Liver (tissue), 9 donors: ENCODE data around the gene NUP37. TPM values are rescaled to one million over a fixed set of nuclear protein-coding genes. Genes with fewer than 3 reads are reported as not detected.

Experiments
- DNase-seq: peaks from one replicate; pipeline ENCODE4 v3.0.0-alpha.2; 2017; ENCODE audit warnings: low spot score
- H3K27ac ChIP-seq, 2 donors: one replicate each; pipeline ENCODE4 v1.7.0; 2013; ENCODE audit warnings: inconsistent platforms in 2 of 2, low read length in 2 of 2, control low read depth in 1 of 2, low read depth in 1 of 2, mild to moderate bottlenecking in 1 of 2
- H3K27me3 ChIP-seq, 4 donors: one replicate each; pipeline versions ENCODE4 v1.6.1 to v1.7.0; 2013; ENCODE audit warnings: low read length in 3 of 4, inconsistent platforms in 1 of 4, mild to moderate bottlenecking in 1 of 4, moderate library complexity in 1 of 4; ENCODE audit not compliant: control insufficient read depth in 4 of 4, insufficient read depth in 4 of 4
- H3K36me3 ChIP-seq, 4 donors: one replicate each; pipeline versions ENCODE4 v1.6.1 to v1.7.0; 2013; ENCODE audit warnings: low read length in 3 of 4, mild to moderate bottlenecking in 3 of 4, low read depth in 1 of 4, moderate library complexity in 1 of 4; ENCODE audit not compliant: control insufficient read depth in 4 of 4, insufficient read depth in 3 of 4
- H3K4me1 ChIP-seq, 4 donors: one replicate each; pipeline versions ENCODE4 v1.6.1 to v1.7.0; 2013; ENCODE audit warnings: low read length in 3 of 4, mild to moderate bottlenecking in 3 of 4, moderate library complexity in 1 of 4; ENCODE audit not compliant: control insufficient read depth in 4 of 4, insufficient read depth in 4 of 4
- H3K4me3 ChIP-seq, 3 donors: one replicate each; pipeline versions ENCODE4 v1.6.1 to v1.7.0; 2013; ENCODE audit warnings: low read length in 3 of 3, control low read depth in 1 of 3, low read depth in 1 of 3, mild to moderate bottlenecking in 1 of 3
- H3K9ac ChIP-seq, 2 donors: one replicate each; pipeline ENCODE4 v1.7.0; 2013; ENCODE audit warnings: low read length in 2 of 2, mild to moderate bottlenecking in 2 of 2, moderate library complexity in 2 of 2, control low read depth in 1 of 2, low read depth in 1 of 2
- H3K9me3 ChIP-seq, 4 donors: one replicate each; pipeline versions ENCODE4 v1.6.1 to v1.7.0; 2013; ENCODE audit warnings: low read length in 3 of 4; ENCODE audit not compliant: control insufficient read depth in 4 of 4
- ATF3 ChIP-seq: IDR thresholded peaks from 2 replicates; pipeline ENCODE4 v1.6.1; 2016; ENCODE audit warnings: antibody characterized with exemption
- CTCF ChIP-seq: fragments of 150-350 bp; IDR thresholded peaks from 2 replicates; pipeline ENCODE4 v1.5.1; 2017; ENCODE audit warnings: improper control_type of control experiment, low read depth, low read length; ENCODE audit not compliant: missing input control
- EGR1 ChIP-seq, 2 donors: IDR thresholded peaks; 2 replicates each; pipeline ENCODE4 v1.6.1; 2016 to 2018; ENCODE audit warnings: antibody characterized with exemption in 2 of 2, low read depth in 2 of 2
- FOXA1 ChIP-seq: IDR thresholded peaks from 2 replicates; pipeline ENCODE4 v1.6.1; 2016; ENCODE audit warnings: antibody characterized with exemption
- FOXA2 ChIP-seq: IDR thresholded peaks from 2 replicates; pipeline ENCODE4 v1.6.1; 2016; ENCODE audit warnings: antibody characterized with exemption
- GABPA ChIP-seq, 2 donors: IDR thresholded peaks in 1 of 2; conservative IDR thresholded peaks in 1 of 2; 2 replicates each; pipeline ENCODE4 v1.6.1; 2016; ENCODE audit warnings: antibody characterized with exemption in 2 of 2, mild to moderate bottlenecking in 1 of 2, moderate library complexity in 1 of 2
- HNF4A ChIP-seq, 2 donors: conservative IDR thresholded peaks; 2 replicates each; pipeline ENCODE4 v1.6.1; 2016; ENCODE audit warnings: antibody characterized with exemption in 2 of 2, mild to moderate bottlenecking in 2 of 2
- HNF4G ChIP-seq: IDR thresholded peaks from 2 replicates; pipeline ENCODE4 v1.6.1; 2016; ENCODE audit warnings: antibody characterized with exemption
- JUND ChIP-seq, 2 donors: IDR thresholded peaks; 2 replicates each; pipeline ENCODE4 v1.6.1; 2016; ENCODE audit warnings: antibody characterized with exemption in 2 of 2
- MAX ChIP-seq: IDR thresholded peaks from 2 replicates; pipeline ENCODE4 v1.6.1; 2016; ENCODE audit warnings: antibody characterized with exemption
- NR2F2 ChIP-seq: IDR thresholded peaks from 2 replicates; pipeline ENCODE4 v1.6.1; 2016; ENCODE audit warnings: antibody characterized with exemption
- RAD21 ChIP-seq, 2 donors: IDR thresholded peaks; 2 replicates each; pipeline ENCODE4 v1.6.1; 2016; ENCODE audit warnings: antibody characterized with exemption in 2 of 2, mild to moderate bottlenecking in 2 of 2
- REST ChIP-seq: IDR thresholded peaks from 2 replicates; pipeline ENCODE4 v1.6.1; 2016; ENCODE audit warnings: antibody characterized with exemption, mild to moderate bottlenecking
- RXRA ChIP-seq, 2 donors: IDR thresholded peaks; 2 replicates each; pipeline ENCODE4 v1.6.1; 2017 to 2018; ENCODE audit warnings: antibody characterized with exemption in 2 of 2, mild to moderate bottlenecking in 1 of 2
- SP1 ChIP-seq: IDR thresholded peaks from 2 replicates; pipeline ENCODE4 v1.6.1; 2018; ENCODE audit warnings: antibody characterized with exemption, mild to moderate bottlenecking
- TAF1 ChIP-seq: conservative IDR thresholded peaks from 2 replicates; pipeline ENCODE4 v1.6.1; 2016; ENCODE audit warnings: antibody characterized with exemption, mild to moderate bottlenecking
- YY1 ChIP-seq: IDR thresholded peaks from 2 replicates; pipeline ENCODE4 v1.6.1; 2016; ENCODE audit warnings: antibody characterized with exemption, mild to moderate bottlenecking
- ZBTB33 ChIP-seq: IDR thresholded peaks from 2 replicates; pipeline ENCODE4 v1.6.1; 2016; ENCODE audit warnings: antibody characterized with exemption
- WGBS: extraction: QIAGEN DNeasy Blood & Tissue Kit; methylation state at CpG from one replicate; pipeline ENCODE4 v1.1.7; 2013; 5-methylcytosine and 5-hydroxymethylcytosine counted together
- polyA plus RNA-seq, 2 donors: library from polyadenylated mRNA; stranded (reverse) in 1 of 2; unstranded in 1 of 2; fragments of 200-250 nt in 1 of 2; fragments of >200 nt in 1 of 2; fragmentation: Nextera tagmentation in 1 of 2; extraction: Ambion mirVana in 1 of 2; gene quantifications; one replicate each; pipeline versions ENCODE4 v1.2.1 to v1.2.3, GENCODE V29; 2013 to 2015
- total RNA-seq, 2 donors: library from RNA; depleted of rRNA; stranded (reverse); fragments of >200 nt; gene quantifications; one replicate each; pipeline ENCODE4 v1.2.3, GENCODE V29; 2014
- donor health status: healthy.
- donor health status: healthy.
- donor health status: healthy.
- donor health status: healthy.
- donor health status: healthy.

The NUP37 gene
- total and polyA plus RNA-seq, 4 donors = 7.3 to 24.5 (median 8.5) TPM

GRCh38 chr12:102120886-102121285, 972 bp upstream of the NUP37 start:
- no peak overlapping the region for H3K27ac ChIP-seq
- no peak for TF ChIP-seq HNF4G
- TF ChIP-seq EGR1 (IDR thresholded peaks at IDR 0.05; ENCODE audit: low read depth in 2 of 2) = no peak
- no peak for TF ChIP-seq ATF3
- no peak for TF ChIP-seq FOXA2
- no peak for TF ChIP-seq JUND (IDR thresholded peaks at IDR 0.05)
- no peak for TF ChIP-seq CTCF
- no peak for TF ChIP-seq MAX
- no peak for TF ChIP-seq TAF1
- TF ChIP-seq GABPA (IDR thresholded peaks at IDR 0.05 in 1 of 2, conservative IDR thresholded peaks at IDR 0.05 in 1 of 2) = no peak
- TF ChIP-seq HNF4A (conservative IDR thresholded peaks at IDR 0.05) = no peak
- TF ChIP-seq YY1 = no peak
- TF ChIP-seq NR2F2 = no peak
- no peak for TF ChIP-seq RXRA (IDR thresholded peaks at IDR 0.05)
- no peak for TF ChIP-seq ZBTB33
- TF ChIP-seq REST = no peak
- no peak for TF ChIP-seq RAD21 (IDR thresholded peaks at IDR 0.05)
- TF ChIP-seq FOXA1 = no peak
- TF ChIP-seq SP1 = no peak
- no peak overlapping the region for H3K9ac ChIP-seq
- H3K9me3 ChIP-seq = no peaks in the 10 kb centered on the region
- peak overlapping the region in 1 of 3 donors; percentile 73 for H3K4me3 ChIP-seq
- H3K4me1 ChIP-seq = peaks cover 4 to 15% (median 12%) of the 10 kb centered on the region in 4 donors
- no peak for DNase-seq
- 43% methylated on average over 4 of the region's 4 CpGs for WGBS
- peaks cover 0 to 3% (median 2%) of the 10 kb centered on the region in 4 donors for H3K36me3 ChIP-seq
- no peaks in the 10 kb centered on the region for H3K27me3 ChIP-seq
